Ovary (tissue), 9 donors: ENCODE data around the gene GASK1A. TPM values are rescaled to one million over a fixed set of nuclear protein-coding genes. Genes with fewer than 3 reads are reported as not detected.

Experiments
- DNase-seq, 5 donors: peaks; one replicate each; pipeline ENCODE4 v3.0.0-alpha.2; 2019 to 2020
- H3K27ac ChIP-seq, 2 donors: fragments of 200-600 bp; one replicate each; pipeline versions ENCODE4 v1.5.1 to v1.8.0; 2019 to 2022
- H3K27me3 ChIP-seq: fragments of 200-600 bp; one replicate; pipeline ENCODE4 v1.8.0; 2022
- H3K36me3 ChIP-seq: fragments of 200-600 bp; sonication (generic); one replicate; pipeline ENCODE4 v1.5.1; 2019
- H3K4me1 ChIP-seq: one replicate; pipeline ENCODE4 v1.8.1; 2013; ENCODE audit warnings: mild to moderate bottlenecking, moderate library complexity; ENCODE audit not compliant: insufficient read depth
- H3K4me3 ChIP-seq: fragments of 200-600 bp; sonication (generic); one replicate; pipeline ENCODE4 v1.5.1; 2017
- H3K9me3 ChIP-seq, 2 donors: fragments of 200-600 bp in 1 of 2; sonication (generic) in 1 of 2; one replicate each; pipeline versions ENCODE4 v1.5.1 to v1.8.1; 2013 to 2019; ENCODE audit warnings: mild to moderate bottlenecking in 1 of 2, moderate library complexity in 1 of 2
- CTCF ChIP-seq, 3 donors: fragments of 450-650 bp in 2 of 3; fragments of 200-600 bp in 1 of 3; IDR thresholded peaks; one replicate each; pipeline versions ENCODE4 v1.5.1 to v1.8.0; 2016 to 2022; ENCODE audit warnings: antibody characterized with exemption in 3 of 3, mild to moderate bottlenecking in 1 of 3
- EP300 ChIP-seq: sonication (generic); formaldehyde crosslinking; IDR thresholded peaks from one replicate; pipeline ENCODE4 v1.6.1; 2017; ENCODE audit warnings: antibody characterized with exemption
- POLR2A ChIP-seq: fragments of 450-650 bp; IDR thresholded peaks from one replicate; pipeline ENCODE4 v1.6.1; 2017; ENCODE audit warnings: antibody characterized with exemption, mild to moderate bottlenecking, moderate library complexity
- WGBS, 3 donors: extraction: QIAGEN DNeasy Blood & Tissue Kit in 1 of 3; methylation state at CpG; one replicate each; pipeline versions ENCODE4 v1.1.5 to v1.1.7; 2013 to 2017; 5-methylcytosine and 5-hydroxymethylcytosine counted together
- intact Hi-C, 4 donors: fragments of 100-400 bp; cut with DNase I; formaldehyde crosslinking; loops; one replicate each; pipeline versions ENCODE4 v1.11.0 to v1.15.1; 2022 to 2023
- polyA plus RNA-seq, 2 donors: library from polyadenylated mRNA; stranded (reverse); fragments of 200-250 nt in 1 of 2; fragments of 350-450 nt in 1 of 2; fragmentation: Illumina TruSeq in 1 of 2; extraction: RNeasy Lipid Tissue Mini Kit (QIAGEN cat#74804) in 1 of 2; gene quantifications; one replicate each; pipeline ENCODE4 v1.2.3, GENCODE V29; 2013 to 2014
- total RNA-seq, 7 donors: library from RNA; depleted of rRNA in 2 of 7; stranded (reverse); fragments of >200 nt in 2 of 7; fragmentation: NEBNext Ultra II Directional in 3 of 7; extraction: Animal tissue kit (Norgen Biotek cat#: 25700) in 3 of 7; gene quantifications; one replicate each; pipeline versions ENCODE4 v1.1.0 to v1.2.4, GENCODE V29; 2016 to 2023
- donor health status: DM: no; HTN: no; CAD: no; lungs with moderate emphysema.
- donor health status: DM: no; HTN: no; CAD: no.
- donor health status: Bipolar disorder and iron deficiency.
- donor health status: DM: yes; HTN: yes; CAD: no.
- donor health status: DM: no; HTN: no; CAD: no.
- donor health status: DM: yes; HTN: yes; CAD: no.

GASK1A gene
- total and polyA plus RNA-seq, 9 donors, result 5.4 to 41.3 (median 19.4) TPM

- no peak overlapping the region for H3K27ac ChIP-seq
- intact Hi-C loops, result no loop called here
- TF ChIP-seq POLR2A (no peak), EP300 (no peak), CTCF (IDR thresholded peaks at IDR 0.05) (no peak)
- H3K27me3 ChIP-seq, result no peaks in the 10 kb centered on the region
- no peak overlapping the region for H3K4me3 ChIP-seq
- no peak for DNase-seq
- 82 to 88% (median 85%) methylated on average over 3 of the region's 3 CpGs for WGBS, 3 donors
- no peaks in the 10 kb centered on the region for H3K9me3 ChIP-seq
- H3K4me1 ChIP-seq, result no peaks in the 10 kb centered on the region
- no peaks in the 10 kb centered on the region for H3K36me3 ChIP-seq
Observed at GRCh38 chr3:43011638-43012037, 32.5 kb downstream of the GASK1A start.

- Histone ChIP-seq H3K27me3 (no peaks in the 10 kb centered on the region), H3K27ac (no peak overlapping the region), H3K36me3 (no peaks in the 10 kb centered on the region), H3K4me1 (no peaks in the 10 kb centered on the region), H3K9me3 (no peaks in the 10 kb centered on the region), H3K4me3 (no peak overlapping the region)
- intact Hi-C loops, result no loop called here
- no peak for TF ChIP-seq POLR2A
- TF ChIP-seq CTCF (IDR thresholded peaks at IDR 0.05), result no peak
- TF ChIP-seq EP300, result no peak
- DNase-seq, result no peak
Observed at GRCh38 chr3:43012174-43012573, 33.1 kb downstream of the GASK1A start.

GRCh38 chr3:43013256-43013655 is 34.1 kb downstream of the GASK1A start:
- Histone ChIP-seq H3K4me1 (peaks cover 3% of the 10 kb centered on the region), H3K27ac (no peak overlapping the region), H3K36me3 (no peaks in the 10 kb centered on the region), H3K9me3 (no peaks in the 10 kb centered on the region), H3K4me3 (no peak overlapping the region), H3K27me3 (no peaks in the 10 kb centered on the region)
- intact Hi-C loops, result no loop called here
- WGBS, 3 donors, result 82 to 84% (median 83%) methylated on average over 2 of the region's 2 CpGs
- DNase-seq, result no peak
- TF ChIP-seq EP300 (no peak), CTCF (IDR thresholded peaks at IDR 0.05) (no peak), POLR2A (no peak)

GRCh38 chr3:43013743-43014155 is 34.6 kb downstream of the GASK1A start:
- no peak for TF ChIP-seq POLR2A
- no peak for TF ChIP-seq CTCF (IDR thresholded peaks at IDR 0.05)
- TF ChIP-seq EP300, result no peak
- H3K36me3 ChIP-seq, result no peaks in the 10 kb centered on the region
- H3K4me3 ChIP-seq, result no peak overlapping the region
- 86 to 87% (median 86%) methylated on average over 2 of the region's 2 CpGs for WGBS, 3 donors
- intact Hi-C loops, result no loop called here
- no peak overlapping the region for H3K27ac ChIP-seq
- DNase-seq, result no peak
- no peaks in the 10 kb centered on the region for H3K9me3 ChIP-seq
- no peaks in the 10 kb centered on the region for H3K27me3 ChIP-seq
- H3K4me1 ChIP-seq, result peaks cover 5% of the 10 kb centered on the region

DNA sequence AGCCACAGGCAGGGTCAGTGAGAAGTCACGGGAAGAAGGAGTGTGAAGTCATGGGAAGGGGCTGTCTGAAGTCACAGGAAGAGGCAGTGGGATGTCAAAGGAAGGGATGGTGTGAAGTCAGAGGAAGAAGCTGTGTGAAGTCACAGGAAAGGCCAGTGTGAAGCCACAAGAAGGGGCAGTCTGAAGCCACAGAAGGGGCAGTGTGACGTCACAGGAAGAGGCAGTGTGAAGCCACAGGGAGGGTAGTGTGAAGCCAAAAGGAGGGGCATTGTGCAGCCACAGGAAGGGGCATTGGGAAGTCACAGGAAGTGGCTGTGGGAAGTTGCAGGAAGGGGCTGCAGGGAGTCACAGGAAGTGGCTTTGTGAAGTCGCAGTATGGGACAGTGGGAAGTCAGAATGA is 35.1 kb downstream of the GASK1A start:
- no peak for DNase-seq
- TF ChIP-seq CTCF (IDR thresholded peaks at IDR 0.05) (no peak), EP300 (no peak), POLR2A (no peak)
- WGBS, 3 donors, result 88 to 93% (median 91%) methylated on average over 3 of the region's 3 CpGs
- no peaks in the 10 kb centered on the region for H3K9me3 ChIP-seq
- H3K4me1 ChIP-seq, result peaks cover 7% of the 10 kb centered on the region
- intact Hi-C loops, result no loop called here
- no peaks in the 10 kb centered on the region for H3K36me3 ChIP-seq
- no peaks in the 10 kb centered on the region for H3K27me3 ChIP-seq
- no peak overlapping the region for H3K4me3 ChIP-seq
- no peak overlapping the region for H3K27ac ChIP-seq
